ENCODE measurements around the gene L3MBTL4.

GRCh38 chr18:6273423-6273822 is 141.3 kb downstream of the L3MBTL4 start:
- TF ChIP-seq CTCF (conservative IDR thresholded peaks at IDR 0.05; ENCODE audit: low read depth, low read length) (no peak), EZH2 (IDR thresholded peaks at IDR 0.05; ENCODE audit: borderline replicate concordance, low read depth, low read length, poor library complexity, severe bottlenecking) (no peak)
